ENCODE data around the gene HCFC2. TPM values are rescaled to one million over a fixed set of nuclear protein-coding genes. Genes with fewer than 3 reads are reported as not detected.
"Not testable (repeated sequence)": the region's sequence is repeated elsewhere in the genome, so short reads cannot be mapped to it uniquely, and the experiment has no call there.

HCFC2 gene
- total and polyA plus RNA-seq, 9 of the 15 experiments (the other 6 are each of a cell fraction or from before 2014, with no cell fraction given): 1.2 to 6.5 (median 3.8) TPM

GRCh38 chr12:104064031-104064841 lies at the start of gene HCFC2 (continued):
- TF ChIP-seq PML (IDR thresholded peaks at IDR 0.05; ENCODE audit: low read length) (0 out of 2 replicates have a peak, but pooled peaks have one; percentile 32), FOSL1 (tag; conservative IDR thresholded peaks at IDR 0.05) (peak; percentile 39), U2AF1 (optimal IDR thresholded peaks at IDR 0.05; ENCODE audit: low read depth, low read length) (peak; percentile 47), HDAC2 (IDR thresholded peaks at IDR 0.05) (peak; percentile 93), MBD2 (IDR thresholded peaks at IDR 0.05; ENCODE audit: borderline replicate concordance, low read depth) (peak; percentile 31; the same call in 1 of the 2 replicates), TRIM24 (IDR thresholded peaks at IDR 0.05) (peak in 1 of 2 experiments; percentile 67; a peak in 2 of 4 replicates), HDAC1 (IDR thresholded peaks at IDR 0.05) (peak; percentile 83 to 100; a peak in 3 of 4 replicates)

DNA sequence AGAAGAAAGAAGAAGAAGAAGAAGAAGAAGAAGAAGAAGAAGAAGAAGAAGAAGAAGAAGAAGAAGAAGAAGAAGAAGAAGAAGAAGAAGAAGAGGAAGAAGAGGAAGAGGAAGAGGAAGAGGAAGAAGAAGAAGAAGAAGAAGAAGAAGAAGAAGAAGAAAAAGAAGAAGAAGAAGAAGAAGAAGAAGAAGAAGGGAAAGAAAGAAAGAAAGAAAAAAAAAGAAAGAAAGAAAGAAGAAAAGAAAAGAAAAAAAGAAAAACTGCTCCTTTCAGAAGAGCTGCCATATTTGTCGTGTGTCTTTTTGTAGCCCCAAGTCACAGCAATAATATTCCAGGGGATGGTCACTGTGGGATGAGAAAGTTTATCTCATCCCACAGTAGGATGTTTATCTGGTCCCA lies 42.5 kb upstream of the HCFC2 start:
- DNase-seq (ENCODE audit: extremely low read depth in 1 of 4, low spot score in 3 of 4); H4K20me1 ChIP-seq (replicated peaks; ENCODE audit: control insufficient read depth, insufficient read depth, low read length); H3K36me3 ChIP-seq (ENCODE audit: control insufficient read depth, insufficient read depth, low read length); in situ Hi-C loops (cut with MboI); H3K79me2 ChIP-seq (ENCODE audit: control insufficient read depth, insufficient read depth, low read length); FAIRE-seq; H3K9ac ChIP-seq (ENCODE audit: insufficient read depth in 1 of 2, low read depth in 2 of 2, low read length in 2 of 2); ATAC-seq; H3K4me3 ChIP-seq; BruUV-seq (replicated peaks); H3K9me3 ChIP-seq (replicated peaks; ENCODE audit: control insufficient read depth, insufficient read depth, low read depth, low read length); H3K27ac ChIP-seq (ENCODE audit: extremely low read depth, low read depth, low read length); H3K4me2 ChIP-seq (ENCODE audit: insufficient read depth, low read length); POLR2A ChIA-PET; intact Hi-C loops (cut with micrococcal nuclease); H3K9me1 ChIP-seq (ENCODE audit: control insufficient read depth, insufficient read depth, low read length); H2AFZ ChIP-seq (ENCODE audit: low read depth, low read length); CTCF ChIA-PET (ENCODE audit: low intra/inter-chr PET ratio); H3K4me1 ChIP-seq (replicated peaks in 1 of 2; ENCODE audit: control insufficient read depth in 2 of 2, insufficient read depth in 2 of 2, low read length in 2 of 2): not testable (repeated sequence)
- peaks cover 8 to 12% of the 10 kb centered on the region in 2 experiments; a peak in 4 of 5 replicates for H3K27me3 ChIP-seq (ENCODE audit: control insufficient read depth in 2 of 2, insufficient read depth in 2 of 2, low read length in 2 of 2)
- TF ChIP-seq, protein P1, sequence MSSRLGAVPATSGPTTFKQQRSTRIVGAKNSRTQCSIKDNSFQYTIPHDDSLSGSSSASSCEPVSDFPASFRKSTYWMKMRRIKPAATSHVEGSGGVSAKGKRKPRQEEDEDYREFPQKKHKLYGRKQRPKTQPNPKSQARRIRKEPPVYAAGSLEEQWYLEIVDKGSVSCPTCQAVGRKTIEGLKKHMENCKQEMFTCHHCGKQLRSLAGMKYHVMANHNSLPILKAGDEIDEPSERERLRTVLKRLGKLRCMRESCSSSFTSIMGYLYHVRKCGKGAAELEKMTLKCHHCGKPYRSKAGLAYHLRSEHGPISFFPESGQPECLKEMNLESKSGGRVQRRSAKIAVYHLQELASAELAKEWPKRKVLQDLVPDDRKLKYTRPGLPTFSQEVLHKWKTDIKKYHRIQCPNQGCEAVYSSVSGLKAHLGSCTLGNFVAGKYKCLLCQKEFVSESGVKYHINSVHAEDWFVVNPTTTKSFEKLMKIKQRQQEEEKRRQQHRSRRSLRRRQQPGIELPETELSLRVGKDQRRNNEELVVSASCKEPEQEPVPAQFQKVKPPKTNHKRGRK (tag; IDR thresholded peaks at IDR 0.05): peak; percentile 90
- WGBS (ENCODE audit: insufficient coverage, low coverage, missing lambda C conversion rate): 0% methylated on average over 1 of the region's 1 CpG
